ENCODE data around the gene ANKS1A. TPM values are rescaled to one million over a fixed set of nuclear protein-coding genes. Genes with fewer than 3 reads are reported as not detected.

ANKS1A gene
- total RNA-seq, 3 donors from 2014 or later (not counting 1 experiment from before 2014, with no cell fraction given): 10.4 to 11.5 (median 10.9) TPM

GRCh38 chr6:34906826-34907225, 17.8 kb downstream of the ANKS1A start:
- H3K4me3 ChIP-seq (ENCODE audit: low read length): no peak overlapping the region
- intact Hi-C loops (cut with micrococcal nuclease): no loop called here
- WGBS (ENCODE audit: insufficient coverage): 95% methylated on average over 2 of the region's 2 CpGs
- ATAC-seq: no peak
- Mint-ChIP-seq H3K9me3 (no peaks in the 10 kb centered on the region), H3K27ac (no peak overlapping the region), H3K4me1 (peaks cover 46 to 51% of the 10 kb centered on the region in 2 donors), H3K4me3 (no peak overlapping the region), H3K27me3 (ENCODE audit: low read depth in 2 of 2) (no peaks in the 10 kb centered on the region), H3K36me3 (no peaks in the 10 kb centered on the region)
- no peaks in the 10 kb centered on the region for H3K36me3 ChIP-seq (ENCODE audit: control insufficient read depth, insufficient read depth, low read length)
- peaks cover 7% of the 10 kb centered on the region for H3K4me1 ChIP-seq (ENCODE audit: control insufficient read depth, insufficient read depth, low read length)
- no peak overlapping the region for H3K27ac ChIP-seq (ENCODE audit: low read length)
- no peak for DNase-seq
- H3K9me3 ChIP-seq (ENCODE audit: control insufficient read depth, insufficient read depth, low read length): no peaks in the 10 kb centered on the region
- TF ChIP-seq CTCF (IDR thresholded peaks at IDR 0.05): no peak
- no peaks in the 10 kb centered on the region for H3K27me3 ChIP-seq (ENCODE audit: control insufficient read depth, insufficient read depth, low read length)

- Mint-ChIP-seq H3K4me1 (peaks cover 60 to 64% of the 10 kb centered on the region in 2 donors), H3K27me3 (ENCODE audit: low read depth in 2 of 2) (no peaks in the 10 kb centered on the region), H3K4me3 (no peak overlapping the region), H3K9me3 (no peaks in the 10 kb centered on the region), H3K27ac (no peak overlapping the region), H3K36me3 (no peaks in the 10 kb centered on the region)
- WGBS (ENCODE audit: insufficient coverage): 97% methylated on average over 3 of the region's 3 CpGs
- H3K9me3 ChIP-seq (ENCODE audit: control insufficient read depth, insufficient read depth, low read length): no peaks in the 10 kb centered on the region
- ATAC-seq (no peak), DNase-seq (no peak)
- no peak for TF ChIP-seq CTCF (IDR thresholded peaks at IDR 0.05)
- H3K4me3 ChIP-seq (ENCODE audit: low read length): no peak overlapping the region
- H3K27me3 ChIP-seq (ENCODE audit: control insufficient read depth, insufficient read depth, low read length): no peaks in the 10 kb centered on the region
- no peaks in the 10 kb centered on the region for H3K36me3 ChIP-seq (ENCODE audit: control insufficient read depth, insufficient read depth, low read length)
- H3K4me1 ChIP-seq (ENCODE audit: control insufficient read depth, insufficient read depth, low read length): peaks cover 15% of the 10 kb centered on the region
- H3K27ac ChIP-seq (ENCODE audit: low read length): no peak overlapping the region
- intact Hi-C loops (cut with micrococcal nuclease): no loop called here
These were observed 19.1 kb downstream of the ANKS1A start for GRCh38 chr6:34908194-34908593.

- no peak for TF ChIP-seq CTCF (IDR thresholded peaks at IDR 0.05)
- H3K36me3 Mint-ChIP-seq: no peaks in the 10 kb centered on the region
- Histone ChIP-seq H3K9me3 (ENCODE audit: control insufficient read depth, insufficient read depth, low read length) (no peaks in the 10 kb centered on the region), H3K4me3 (ENCODE audit: low read length) (no peak overlapping the region), H3K27ac (ENCODE audit: low read length) (no peak overlapping the region), H3K27me3 (ENCODE audit: control insufficient read depth, insufficient read depth, low read length) (no peaks in the 10 kb centered on the region), H3K36me3 (ENCODE audit: control insufficient read depth, insufficient read depth, low read length) (no peaks in the 10 kb centered on the region), H3K4me1 (ENCODE audit: control insufficient read depth, insufficient read depth, low read length) (peaks cover 20% of the 10 kb centered on the region)
- H3K4me3 Mint-ChIP-seq: no peak overlapping the region
- no peaks in the 10 kb centered on the region for H3K27me3 Mint-ChIP-seq (ENCODE audit: low read depth in 2 of 2)
- no peaks in the 10 kb centered on the region for H3K9me3 Mint-ChIP-seq
- H3K4me1 Mint-ChIP-seq: peaks cover 61 to 64% of the 10 kb centered on the region in 2 donors
- WGBS (ENCODE audit: insufficient coverage): 94% methylated on average over 5 of the region's 6 CpGs
- intact Hi-C loops (cut with micrococcal nuclease): no loop called here
- ATAC-seq (no peak), DNase-seq (no peak)
- no peak overlapping the region for H3K27ac Mint-ChIP-seq
These were observed 20.3 kb downstream of the ANKS1A start for GRCh38 chr6:34909320-34909883.

GRCh38 chr6:34911822-34912221, 22.8 kb downstream of the ANKS1A start:
- Histone ChIP-seq H3K36me3 (ENCODE audit: control insufficient read depth, insufficient read depth, low read length) (no peaks in the 10 kb centered on the region), H3K4me3 (ENCODE audit: low read length) (no peak overlapping the region), H3K4me1 (ENCODE audit: control insufficient read depth, insufficient read depth, low read length) (peaks cover 13% of the 10 kb centered on the region), H3K27me3 (ENCODE audit: control insufficient read depth, insufficient read depth, low read length) (no peaks in the 10 kb centered on the region), H3K27ac (ENCODE audit: low read length) (no peak overlapping the region), H3K9me3 (ENCODE audit: control insufficient read depth, insufficient read depth, low read length) (no peaks in the 10 kb centered on the region)
- WGBS (ENCODE audit: insufficient coverage): 93% methylated on average over 5 of the region's 5 CpGs
- DNase-seq (no peak), ATAC-seq (no peak)
- TF ChIP-seq CTCF (IDR thresholded peaks at IDR 0.05): no peak
- H3K9me3 Mint-ChIP-seq: no peaks in the 10 kb centered on the region
- intact Hi-C loops (cut with micrococcal nuclease): no loop called here
- peaks cover 43 to 46% of the 10 kb centered on the region in 2 donors for H3K4me1 Mint-ChIP-seq
- no peak overlapping the region for H3K27ac Mint-ChIP-seq
- H3K36me3 Mint-ChIP-seq: no peaks in the 10 kb centered on the region
- H3K27me3 Mint-ChIP-seq (ENCODE audit: low read depth in 2 of 2): no peaks in the 10 kb centered on the region
- H3K4me3 Mint-ChIP-seq: no peak overlapping the region

Measured in natural killer cell (primary cell).